ENCODE results near the gene CSNK1G1.
"Not testable (repeated sequence)": the region's sequence is repeated elsewhere in the genome, so short reads cannot be mapped to it uniquely, and the experiment has no call there.

CSNK1G1 gene

GRCh38 chr15:64355944-64356709, at the start of gene CSNK1G1:
TSS of gene CSNK1G1 (minus strand) at chr15:64356173. CDS start at chr15:64300499, 55,674 bp downstream.
- peak; percentile 88 for DNase-seq (ENCODE audit: low spot score)

DNA sequence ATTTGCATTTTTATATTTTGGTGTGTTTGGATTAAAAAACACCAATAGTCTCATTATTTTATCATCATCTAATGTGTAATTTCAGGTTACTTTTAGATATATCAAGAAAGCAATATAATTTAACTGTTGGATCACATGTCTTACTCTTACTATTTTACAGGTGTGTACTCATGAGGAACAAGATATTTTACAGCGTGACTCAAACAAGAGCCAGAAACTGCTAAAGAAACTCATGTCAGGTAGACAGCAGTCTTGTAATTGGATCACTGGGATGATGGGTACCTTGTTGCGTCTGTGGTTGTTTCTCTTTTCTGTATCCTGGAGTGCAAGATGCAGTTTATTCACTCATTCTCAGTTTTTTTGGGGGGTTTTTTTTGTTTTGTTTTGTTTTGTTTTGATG, 44.6 kb upstream of the CSNK1G1 start:
- no peak for DNase-seq (ENCODE audit: low spot score)

GRCh38 chr15:64398575-64398974, 42.6 kb upstream of the CSNK1G1 start:
- DNase-seq (ENCODE audit: low spot score): no peak

DNA sequence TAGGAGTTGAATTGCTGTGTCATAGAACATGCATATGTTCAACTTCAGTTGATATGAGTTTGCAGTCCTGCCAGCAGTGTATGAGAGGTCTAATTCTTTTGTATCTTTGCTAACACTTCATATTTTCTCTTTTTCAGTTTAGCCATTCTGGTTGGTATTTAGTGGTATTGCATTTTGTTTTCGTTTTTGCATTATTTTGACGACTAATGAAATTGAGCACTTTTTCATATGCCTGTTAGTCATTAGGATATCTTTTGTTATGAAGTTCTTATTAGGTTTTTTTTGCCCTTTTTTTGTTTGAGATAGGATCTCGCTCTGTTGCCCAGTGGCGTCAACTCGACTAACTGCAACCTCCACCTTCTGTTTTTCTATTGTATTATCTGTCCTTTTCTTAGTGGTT, 40.8 kb upstream of the CSNK1G1 start:
- DNase-seq (ENCODE audit: low spot score): no peak

DNA sequence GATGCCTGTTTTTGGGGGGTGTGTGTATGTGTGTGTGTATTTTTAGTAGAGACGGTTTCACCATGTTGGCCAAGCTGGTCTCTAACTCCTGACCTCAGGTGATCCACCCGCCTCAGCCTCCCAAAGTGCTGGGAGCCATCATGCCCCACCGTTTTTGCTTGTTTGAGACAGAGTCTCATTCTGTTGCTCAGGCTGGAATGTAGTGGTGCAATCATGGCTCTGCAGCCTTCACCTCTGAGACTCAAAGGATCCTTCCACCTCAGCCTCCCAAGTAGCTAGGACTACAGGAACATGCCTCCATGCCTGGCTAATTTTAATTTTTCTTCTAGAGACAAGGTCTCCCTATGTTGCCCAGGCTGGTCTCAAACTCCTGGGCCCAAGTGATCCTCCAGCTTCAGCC, 36.5 kb upstream of the CSNK1G1 start:
- DNase-seq (ENCODE audit: low spot score): not testable (repeated sequence)

DNA sequence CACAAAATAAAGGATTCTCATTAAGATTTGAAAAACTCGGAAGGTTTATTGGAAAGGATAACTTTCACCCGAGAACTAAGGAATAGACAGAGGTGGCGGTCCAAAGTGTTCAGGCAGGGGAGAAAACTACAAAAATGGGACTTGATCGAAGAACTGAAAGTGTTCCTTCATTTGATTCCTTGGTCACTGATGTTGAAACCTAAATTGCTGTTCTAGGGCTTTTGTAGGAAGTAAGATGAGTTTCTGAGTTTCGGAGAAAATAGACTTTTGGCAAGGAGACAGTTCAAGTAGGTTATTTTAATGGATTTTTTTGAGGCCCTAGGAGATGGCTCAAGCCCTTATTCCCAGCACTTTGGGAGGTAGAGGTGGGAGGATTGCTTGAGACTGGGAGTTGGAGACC, 33.1 kb upstream of the CSNK1G1 start:
- no peak for DNase-seq (ENCODE audit: low spot score)

DNA sequence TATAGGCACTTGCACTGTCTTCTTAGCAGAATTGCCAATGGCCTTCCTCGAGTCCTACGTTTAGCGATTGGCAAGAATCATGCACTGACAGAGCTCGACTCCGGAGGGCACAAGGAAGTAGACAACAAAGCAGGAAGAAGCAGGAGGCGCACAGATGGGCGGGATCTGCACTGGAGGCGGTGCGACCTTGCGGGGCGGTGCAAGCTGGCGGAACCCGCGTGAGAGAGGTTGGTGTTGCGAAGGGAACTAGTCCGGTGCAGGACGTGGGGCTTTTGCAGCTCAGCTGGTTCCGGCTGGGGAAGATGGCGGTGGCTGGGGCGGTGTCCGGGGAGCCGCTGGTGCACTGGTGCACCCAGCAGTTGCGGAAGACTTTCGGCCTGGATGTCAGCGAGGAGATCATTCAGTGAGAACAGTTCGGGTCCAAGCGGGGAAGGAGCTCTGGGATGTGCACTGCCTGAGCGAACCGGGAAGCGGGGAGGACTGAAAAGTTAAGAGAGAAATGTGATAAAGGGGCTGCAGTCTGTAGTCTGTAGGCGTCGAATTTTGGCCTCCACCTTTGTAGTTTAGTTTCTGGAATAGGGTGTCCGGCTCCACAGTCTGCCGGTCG, 31.7 kb upstream of the CSNK1G1 start, which contains the start of gene TRIP4:
TSS of gene TRIP4 (plus strand) at position 275 of the 607 bp plus-strand sequence. CDS start at position 303, 28 bp downstream.
- peak; percentile 95 for DNase-seq (ENCODE audit: low spot score)

- DNase-seq (ENCODE audit: low spot score): no peak
Measured at GRCh38 chr15:64386291-64386690, 30.3 kb upstream of the CSNK1G1 start.

DNA sequence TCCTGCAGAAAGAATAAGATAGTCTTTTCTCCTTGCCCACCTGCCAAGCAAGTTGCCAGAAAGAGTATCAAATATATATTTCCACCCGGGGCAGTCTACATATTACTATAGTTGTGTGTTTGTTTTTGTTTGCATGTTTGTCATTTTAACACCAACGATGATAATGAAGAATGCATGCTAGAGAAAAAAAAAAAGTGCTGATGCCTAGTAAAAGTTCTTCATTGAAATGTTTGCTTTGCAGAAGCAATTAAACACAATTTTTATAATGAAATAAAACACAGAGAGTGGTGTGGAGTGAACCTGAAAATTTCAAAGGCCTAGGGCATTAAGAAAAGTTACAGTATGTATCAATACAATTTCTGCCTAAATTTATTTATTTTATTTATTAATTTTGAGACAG, 27.8 kb upstream of the CSNK1G1 start:
- DNase-seq (ENCODE audit: low spot score): no peak

GRCh38 chr15:64381000-64381751, 25.2 kb upstream of the CSNK1G1 start, which contains the start of gene PCLAF:
TSS of gene PCLAF (minus strand) at chr15:64381441. CDS start at chr15:64381371, 70 bp downstream.
- peak; percentile 94 for DNase-seq (ENCODE audit: low spot score)

DNA sequence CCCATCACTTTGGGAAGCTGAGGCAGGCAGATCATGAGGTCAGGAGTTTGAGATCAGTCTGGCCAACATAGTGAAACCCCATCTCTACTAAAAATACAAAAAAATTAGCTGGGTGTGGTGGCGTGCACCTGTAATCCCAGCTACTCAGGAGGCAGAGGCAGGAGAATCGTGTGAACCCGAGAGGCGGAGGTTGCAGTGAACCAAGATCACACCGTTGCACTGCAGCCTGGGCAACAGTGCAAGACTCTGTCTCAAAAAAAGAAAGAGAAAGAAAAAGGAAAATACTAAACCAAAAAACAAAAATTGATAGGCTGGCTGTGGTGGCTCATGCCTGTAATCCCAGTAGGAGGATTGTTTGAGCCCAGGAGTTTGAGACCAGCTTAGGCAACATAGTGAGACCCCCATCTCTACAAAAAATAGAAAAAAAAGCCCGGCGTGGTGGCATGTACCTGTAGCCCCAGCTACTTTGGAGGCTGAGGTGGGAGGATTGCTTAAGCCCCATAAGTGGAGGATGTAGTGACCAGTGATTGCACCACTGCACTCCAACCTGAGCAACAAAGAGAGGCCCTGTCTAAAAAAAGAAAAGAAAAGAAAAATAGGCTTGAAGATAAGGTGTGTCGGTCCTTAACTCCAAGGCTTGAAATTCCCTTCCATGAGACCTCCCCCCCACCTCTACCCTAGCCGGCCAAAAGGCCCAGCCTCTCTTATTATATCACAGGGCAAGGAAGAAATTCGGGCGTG, 24.3 kb upstream of the CSNK1G1 start:
- not testable (repeated sequence) for DNase-seq (ENCODE audit: low spot score)

GRCh38 chr15:64379216-64379960, 23.4 kb upstream of the CSNK1G1 start:
- DNase-seq (ENCODE audit: low spot score): no peak

DNA sequence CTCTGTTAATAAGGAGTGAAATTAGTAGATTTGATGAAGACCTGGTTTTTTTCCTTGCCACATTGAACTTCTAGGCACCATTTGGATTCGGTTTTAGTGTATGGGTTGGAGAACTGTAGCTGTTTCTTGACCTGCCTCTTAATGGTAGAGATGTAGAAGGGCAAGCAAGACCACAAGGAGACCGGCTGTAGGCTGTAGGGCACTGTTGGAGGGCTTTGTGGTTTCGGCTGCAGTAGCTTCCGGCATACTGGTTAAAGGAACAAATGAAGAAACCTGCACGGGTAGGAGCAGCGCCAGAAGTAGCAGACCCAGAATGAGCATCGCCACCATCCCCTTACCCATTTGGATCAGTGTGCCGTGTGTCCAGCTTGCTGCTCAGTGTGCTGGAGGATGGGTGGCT, 17.4 kb upstream of the CSNK1G1 start:
- DNase-seq (ENCODE audit: low spot score): no peak

DNA sequence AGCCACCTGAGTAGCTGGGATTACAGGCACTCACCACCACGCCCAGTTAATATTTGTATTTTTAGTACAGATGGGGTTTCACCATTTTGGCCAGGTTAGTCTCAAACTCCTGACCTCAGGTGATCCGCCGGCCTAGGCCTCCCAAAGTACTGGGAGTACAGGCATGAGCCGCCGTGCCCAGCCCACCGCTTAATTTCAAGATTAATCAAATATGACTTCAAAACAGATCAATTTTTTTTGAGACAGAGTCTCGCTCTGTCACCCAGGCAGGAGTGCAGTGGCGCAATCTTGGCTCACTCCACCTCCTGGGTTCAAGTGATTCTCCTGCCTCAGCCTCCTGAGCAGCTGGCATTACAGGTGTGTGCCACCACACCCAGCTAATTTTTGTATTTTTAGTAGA, 15.4 kb upstream of the CSNK1G1 start:
- DNase-seq (ENCODE audit: low spot score): not testable (repeated sequence)

GRCh38 chr15:64369078-64369607, 13.2 kb upstream of the CSNK1G1 start:
- no peak for DNase-seq (ENCODE audit: low spot score)

DNA sequence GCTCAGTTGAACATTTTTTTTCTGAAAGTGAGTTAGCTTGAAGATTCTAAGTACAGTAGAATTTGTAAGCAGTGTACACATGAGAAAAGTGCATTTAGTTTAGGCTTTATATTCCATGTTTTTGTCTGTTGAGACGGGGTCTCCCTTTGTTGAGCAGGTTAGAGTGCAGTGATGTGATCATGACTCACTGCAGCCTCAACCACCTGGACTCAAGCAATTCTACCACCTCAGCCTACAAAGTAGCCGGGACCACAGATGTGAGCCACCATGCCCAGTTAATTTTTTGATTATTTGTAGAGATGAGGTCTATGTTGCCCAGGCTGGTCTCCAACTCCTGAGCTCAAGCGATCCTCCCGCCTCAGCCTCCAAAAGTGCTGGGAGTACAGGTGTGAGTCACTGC, 5.3 kb upstream of the CSNK1G1 start:
- no peak for DNase-seq (ENCODE audit: low spot score)

- DNase-seq (ENCODE audit: low spot score): no peak
Measured at GRCh38 chr15:64356710-64357040, 702 bp upstream of the CSNK1G1 start.

GRCh38 chr15:64355348-64355943, 527 bp downstream of the CSNK1G1 start:
- DNase-seq (ENCODE audit: low spot score): no peak

DNA sequence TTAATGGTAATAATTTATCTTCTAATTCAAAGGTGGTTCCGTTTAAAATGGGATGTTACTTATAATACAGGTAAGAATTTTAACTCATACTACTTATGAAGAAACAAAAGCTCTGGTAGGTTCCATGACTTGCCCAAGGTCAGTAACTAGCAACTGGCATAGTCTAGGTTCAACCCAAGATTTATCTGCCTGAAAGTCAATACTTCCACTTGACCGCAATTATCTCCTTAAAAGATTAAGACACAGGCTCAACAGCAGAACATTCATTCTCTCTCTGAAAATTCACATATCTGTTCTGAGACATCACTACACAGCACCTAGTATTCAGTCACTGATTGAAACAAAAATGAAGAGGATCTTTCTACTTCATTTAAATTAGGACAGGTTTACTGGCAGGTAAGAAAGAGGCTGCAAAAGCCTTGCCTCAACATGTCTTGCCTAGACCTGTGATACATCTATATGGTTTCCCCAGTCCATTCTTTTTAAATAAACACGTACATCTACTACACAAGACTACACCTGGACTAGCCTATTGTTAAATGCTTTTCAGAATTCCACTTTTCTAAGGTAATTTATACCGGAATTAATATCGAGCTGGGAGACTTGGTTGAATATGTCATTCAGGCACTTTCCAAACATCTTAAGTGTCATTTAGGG, 1.2 kb downstream of the CSNK1G1 start:
- no peak for DNase-seq (ENCODE audit: low spot score)

GRCh38 chr15:64351265-64351664, 4.7 kb downstream of the CSNK1G1 start:
- DNase-seq (ENCODE audit: low spot score): no peak

Data from hematopoietic multipotent progenitor cell treated with erythropoietin and hydrocortisone succinate and interleukin-3 and kit ligand, for 15 days (in vitro differentiated cells).